Upper lobe of left lung (tissue), 4 donors: Measurements from ENCODE around the gene LSP1.

Experiments
- POLR2A ChIP-seq, 4 donors: fragments of 450-650 bp; IDR thresholded peaks; one replicate each; pipeline ENCODE4 v1.5.1; 2016 to 2017; ENCODE audit warnings: antibody characterized with exemption in 4 of 4, mild to moderate bottlenecking in 2 of 4
- POLR2AphosphoS5 ChIP-seq, 2 donors: sonication (generic); formaldehyde crosslinking; IDR thresholded peaks; one replicate each; pipeline ENCODE4 v1.5.1; 2017; ENCODE audit warnings: antibody characterized with exemption in 2 of 2
- TF ChIP-seq, protein P1 (sequence below), 6 experiments: fragments of 450-650 bp in 4 of 6; fragments of 200-600 bp in 2 of 6; sonication (generic) in 2 of 6; IDR thresholded peaks; one replicate each; pipeline ENCODE4 v1.5.1; 2016 to 2019; ENCODE audit warnings: antibody characterized with exemption in 6 of 6

DNA sequence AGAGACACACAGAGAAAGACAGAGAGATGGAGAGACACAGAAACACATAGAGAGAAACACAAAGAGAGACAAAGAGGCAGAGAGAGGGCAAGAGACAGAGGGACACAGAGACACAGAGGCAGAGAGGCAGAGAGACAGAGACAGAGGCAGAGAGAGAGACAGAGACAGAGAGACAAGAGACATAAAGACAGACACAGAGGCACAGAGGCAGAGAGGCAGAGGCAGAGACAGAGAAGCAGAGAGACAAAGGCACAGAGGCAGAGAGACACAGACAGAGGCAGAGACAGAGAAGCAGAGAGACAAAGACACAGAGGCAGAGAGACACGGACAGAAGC, 7.8 kb upstream of the LSP1 start:
- TF ChIP-seq POLR2AphosphoS5 (IDR thresholded peaks at IDR 0.05) (no peak), POLR2A (IDR thresholded peaks at IDR 0.05) (no peak)
- TF ChIP-seq, protein P1, sequence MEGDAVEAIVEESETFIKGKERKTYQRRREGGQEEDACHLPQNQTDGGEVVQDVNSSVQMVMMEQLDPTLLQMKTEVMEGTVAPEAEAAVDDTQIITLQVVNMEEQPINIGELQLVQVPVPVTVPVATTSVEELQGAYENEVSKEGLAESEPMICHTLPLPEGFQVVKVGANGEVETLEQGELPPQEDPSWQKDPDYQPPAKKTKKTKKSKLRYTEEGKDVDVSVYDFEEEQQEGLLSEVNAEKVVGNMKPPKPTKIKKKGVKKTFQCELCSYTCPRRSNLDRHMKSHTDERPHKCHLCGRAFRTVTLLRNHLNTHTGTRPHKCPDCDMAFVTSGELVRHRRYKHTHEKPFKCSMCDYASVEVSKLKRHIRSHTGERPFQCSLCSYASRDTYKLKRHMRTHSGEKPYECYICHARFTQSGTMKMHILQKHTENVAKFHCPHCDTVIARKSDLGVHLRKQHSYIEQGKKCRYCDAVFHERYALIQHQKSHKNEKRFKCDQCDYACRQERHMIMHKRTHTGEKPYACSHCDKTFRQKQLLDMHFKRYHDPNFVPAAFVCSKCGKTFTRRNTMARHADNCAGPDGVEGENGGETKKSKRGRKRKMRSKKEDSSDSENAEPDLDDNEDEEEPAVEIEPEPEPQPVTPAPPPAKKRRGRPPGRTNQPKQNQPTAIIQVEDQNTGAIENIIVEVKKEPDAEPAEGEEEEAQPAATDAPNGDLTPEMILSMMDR (IDR thresholded peaks at IDR 0.05) = no peak
